Measurements from ENCODE around the gene TPX2. TPM values are rescaled to one million over a fixed set of nuclear protein-coding genes. Genes with fewer than 3 reads are reported as not detected.

Gene TPX2
- total RNA-seq, 2 experiments from 2014 or later = 112 to 113 TPM

- Mint-ChIP-seq H3K27ac (peak overlapping the region; percentile 10), H3K27me3 (no peaks in the 10 kb centered on the region), H3K4me3 (no peak overlapping the region), H3K36me3 (ENCODE audit: low read depth) (peaks cover 82% of the 10 kb centered on the region), H3K9me3 (no peaks in the 10 kb centered on the region), H3K4me1 (ENCODE audit: low read depth) (peaks cover 67% of the 10 kb centered on the region)
- ChIA-PET POLR2A (interaction anchor here (1.5 kb wide), 1 partner anchor 30 kb away, joined by 4 read pairs; no protein-coding TSS in a partner anchor), CTCF (interaction anchor here (0.9 to 3.8 kb wide), 3 partner anchors 17 to 204 kb away, joined by 3 to 19 read pairs (median 3); no protein-coding TSS in a partner anchor)
- intact Hi-C loops (cut with micrococcal nuclease) = no loop called here
- ATAC-seq (no peak), DNase-seq (no peak)
- TF ChIP-seq CTCF (IDR thresholded peaks at IDR 0.05) = no peak
Measured at GRCh38 chr20:31707258-31707615, 31.9 kb upstream of the TPX2 start.

- H3K27me3 Mint-ChIP-seq = no peaks in the 10 kb centered on the region
Measured at GRCh38 chr20:31707994-31708735, 30.9 kb upstream of the TPX2 start.

GRCh38 chr20:31708736-31709534 lies 30.2 kb upstream of the TPX2 start:
- peaks cover 83% of the 10 kb centered on the region for H3K4me1 Mint-ChIP-seq (ENCODE audit: low read depth)
- peak overlapping the region; percentile 40 for H3K27ac Mint-ChIP-seq
- no peak overlapping the region for H3K4me3 Mint-ChIP-seq
- no peaks in the 10 kb centered on the region for H3K9me3 Mint-ChIP-seq
- H3K36me3 Mint-ChIP-seq (ENCODE audit: low read depth) = peaks cover 89% of the 10 kb centered on the region
- ChIA-PET POLR2A (interaction anchor here (0.6 kb wide), 1 partner anchor 142 kb away, joined by 3 read pairs; no protein-coding TSS in a partner anchor), CTCF (interaction anchor here (0.8 to 1.6 kb wide), 2 partner anchors 34 to 96 kb away, joined by 3 to 6 read pairs; no protein-coding TSS in a partner anchor)
- intact Hi-C loops (cut with micrococcal nuclease) = no loop called here
- no peak for ATAC-seq
- no peaks in the 10 kb centered on the region for H3K27me3 Mint-ChIP-seq
- TF ChIP-seq CTCF (IDR thresholded peaks at IDR 0.05) = no peak
- no peak for DNase-seq

More at GRCh38 chr20:31707994-31708735, 30.9 kb upstream of the TPX2 start:
- ATAC-seq = peak; percentile 24
- Mint-ChIP-seq H3K36me3 (ENCODE audit: low read depth) (peaks cover 88% of the 10 kb centered on the region), H3K9me3 (no peaks in the 10 kb centered on the region), H3K4me3 (no peak overlapping the region), H3K27ac (peak overlapping the region; percentile 66), H3K4me1 (ENCODE audit: low read depth) (peaks cover 75% of the 10 kb centered on the region)
- ChIA-PET POLR2A (no interaction called here), CTCF (interaction anchor here (0.8 to 0.9 kb wide), 2 partner anchors 95 kb away, joined by 3 read pairs; no protein-coding TSS in a partner anchor)
- intact Hi-C loops (cut with micrococcal nuclease) = no loop called here
- no peak for TF ChIP-seq CTCF (IDR thresholded peaks at IDR 0.05)
- DNase-seq = no peak

- H3K4me3 Mint-ChIP-seq = no peak overlapping the region
Measured at GRCh38 chr20:31709939-31710338, 29.2 kb upstream of the TPX2 start.

More at GRCh38 chr20:31709939-31710338, 29.2 kb upstream of the TPX2 start:
- no peaks in the 10 kb centered on the region for H3K27me3 Mint-ChIP-seq
- H3K4me1 Mint-ChIP-seq (ENCODE audit: low read depth) = peaks cover 90% of the 10 kb centered on the region
- intact Hi-C loops (cut with micrococcal nuclease) = no loop called here
- H3K9me3 Mint-ChIP-seq = no peaks in the 10 kb centered on the region
- H3K36me3 Mint-ChIP-seq (ENCODE audit: low read depth) = peaks cover 89% of the 10 kb centered on the region
- DNase-seq (no peak), ATAC-seq (no peak)
- TF ChIP-seq CTCF (IDR thresholded peaks at IDR 0.05) = no peak
- ChIA-PET POLR2A (interaction anchor here (4.5 kb wide), 1 partner anchor 12 kb away, joined by 27 read pairs; the partner anchor contains the start of gene BCL2L1), CTCF (interaction anchor here (1.6 to 5.6 kb wide), 2 partner anchors 14 to 35 kb away, joined by 6 to 27 read pairs; partner anchors contain the start of gene BCL2L1)
- peak overlapping the region; percentile 50 for H3K27ac Mint-ChIP-seq
